Measurements from ENCODE around the gene ANTKMT. TPM values are rescaled to one million over a fixed set of nuclear protein-coding genes. Genes with fewer than 3 reads are reported as not detected.

Gene ANTKMT
- total RNA-seq, 6 experiments from 2014 or later = 19.7 to 56.0 (median 28.2) TPM

DNA sequence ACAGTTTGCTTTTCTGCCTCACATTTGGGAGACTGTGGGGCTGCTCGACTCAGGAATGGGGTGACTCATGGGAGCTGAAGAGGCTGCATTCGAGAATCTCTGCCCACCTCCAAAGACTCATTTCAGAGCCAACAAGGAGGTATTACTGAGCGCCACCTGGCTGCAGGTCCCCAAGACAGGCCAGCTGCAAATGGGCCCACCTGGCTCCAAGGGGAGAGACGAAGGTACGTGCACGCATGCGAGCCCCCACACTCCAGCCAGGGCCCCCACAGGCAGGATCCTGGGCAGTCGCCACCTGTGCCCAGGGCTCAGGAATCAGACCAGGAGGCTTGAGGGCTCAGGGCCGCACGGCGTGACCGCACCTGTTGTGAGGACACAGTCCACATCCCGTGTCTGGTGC, 12.0 kb downstream of the ANTKMT start:
- H3K27me3 ChIP-seq = no peaks in the 10 kb centered on the region
- peaks cover 0 to 34% (median 3%) of the 10 kb centered on the region in 4 donors for H3K36me3 ChIP-seq
- DNase-seq = no peak
- no peaks in the 10 kb centered on the region for H3K9me3 ChIP-seq
- WGBS (ENCODE audit: insufficient coverage, low coverage, low lambda C conversion rate, missing lambda C conversion rate) = no CpG with 5 or more reads among the region's 13 CpGs
- intact Hi-C loops (cut with DNase I) = no loop called here
- TF ChIP-seq POLR2A (IDR thresholded peaks at IDR 0.05) = no peak
- TF ChIP-seq, protein P1, sequence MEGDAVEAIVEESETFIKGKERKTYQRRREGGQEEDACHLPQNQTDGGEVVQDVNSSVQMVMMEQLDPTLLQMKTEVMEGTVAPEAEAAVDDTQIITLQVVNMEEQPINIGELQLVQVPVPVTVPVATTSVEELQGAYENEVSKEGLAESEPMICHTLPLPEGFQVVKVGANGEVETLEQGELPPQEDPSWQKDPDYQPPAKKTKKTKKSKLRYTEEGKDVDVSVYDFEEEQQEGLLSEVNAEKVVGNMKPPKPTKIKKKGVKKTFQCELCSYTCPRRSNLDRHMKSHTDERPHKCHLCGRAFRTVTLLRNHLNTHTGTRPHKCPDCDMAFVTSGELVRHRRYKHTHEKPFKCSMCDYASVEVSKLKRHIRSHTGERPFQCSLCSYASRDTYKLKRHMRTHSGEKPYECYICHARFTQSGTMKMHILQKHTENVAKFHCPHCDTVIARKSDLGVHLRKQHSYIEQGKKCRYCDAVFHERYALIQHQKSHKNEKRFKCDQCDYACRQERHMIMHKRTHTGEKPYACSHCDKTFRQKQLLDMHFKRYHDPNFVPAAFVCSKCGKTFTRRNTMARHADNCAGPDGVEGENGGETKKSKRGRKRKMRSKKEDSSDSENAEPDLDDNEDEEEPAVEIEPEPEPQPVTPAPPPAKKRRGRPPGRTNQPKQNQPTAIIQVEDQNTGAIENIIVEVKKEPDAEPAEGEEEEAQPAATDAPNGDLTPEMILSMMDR (IDR thresholded peaks at IDR 0.05) = no peak
- no peak overlapping the region for H3K27ac ChIP-seq
- ATAC-seq = no peak
- peaks cover 0 to 7% (median 0%) of the 10 kb centered on the region in 4 donors for H3K4me1 ChIP-seq
- no peak overlapping the region for H3K4me3 ChIP-seq

- TF ChIP-seq, protein P1 (IDR thresholded peaks at IDR 0.05) = peak in 2 of 4 donors; percentile 20 to 26
- no peak for TF ChIP-seq POLR2A (IDR thresholded peaks at IDR 0.05)
- WGBS (ENCODE audit: insufficient coverage, low coverage, low lambda C conversion rate, missing lambda C conversion rate) = no CpG with 5 or more reads among the region's 34 CpGs
- H3K36me3 ChIP-seq = peaks cover 0 to 34% (median 3%) of the 10 kb centered on the region in 4 donors
- no peaks in the 10 kb centered on the region for H3K9me3 ChIP-seq
- peaks cover 0 to 1% (median 0%) of the 10 kb centered on the region in 4 donors for H3K4me1 ChIP-seq
- H3K27ac ChIP-seq = no peak overlapping the region
- intact Hi-C loops (cut with DNase I) = no loop called here
- H3K27me3 ChIP-seq = no peaks in the 10 kb centered on the region
- no peak overlapping the region for H3K4me3 ChIP-seq
- DNase-seq (peak in 1 of 3 donors; percentile 52), ATAC-seq (peak in 2 of 4 donors; percentile 6 to 15)
Measured at GRCh38 chr16:733382-734207, 12.6 kb downstream of the ANTKMT start.

DNA sequence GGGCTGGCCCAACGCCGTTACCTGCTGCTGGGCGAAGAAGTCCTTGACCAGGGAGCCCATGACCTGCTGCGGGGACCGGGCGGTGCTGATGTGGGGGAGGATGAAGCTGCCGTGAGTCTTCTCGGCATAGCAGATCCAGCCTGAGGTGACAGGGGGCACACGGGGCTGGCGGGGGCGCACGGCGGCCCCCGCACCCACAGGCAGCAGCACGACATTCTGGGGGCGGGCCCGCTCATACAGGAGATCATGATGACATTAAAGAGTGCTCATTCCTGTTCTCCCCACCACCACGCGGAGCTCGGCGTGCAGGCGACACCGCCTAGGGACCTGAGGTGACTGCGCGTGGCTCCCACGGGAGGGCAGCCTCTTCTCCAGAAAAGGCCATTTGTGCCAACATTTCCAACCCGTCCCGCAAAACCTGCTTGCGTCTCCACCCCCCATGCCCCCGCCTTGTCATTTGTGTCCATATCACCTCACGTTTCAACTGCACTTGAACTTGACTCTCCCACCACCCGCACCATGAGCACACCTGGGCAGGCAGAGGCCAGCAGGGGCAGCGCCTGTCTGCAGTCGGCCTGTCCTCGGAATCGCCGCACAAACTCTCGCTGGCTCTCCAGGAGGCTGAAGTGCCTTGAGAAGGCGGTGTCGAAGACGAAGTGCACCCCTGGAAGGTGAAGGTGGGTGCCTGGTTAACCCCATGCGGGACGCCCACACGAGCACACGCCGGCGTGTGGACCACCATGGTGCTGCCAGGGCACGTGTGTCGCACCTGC, 13.4 kb downstream of the ANTKMT start:
- Histone ChIP-seq H3K27me3 (no peaks in the 10 kb centered on the region), H3K4me3 (no peak overlapping the region), H3K36me3 (peaks cover 0 to 34% (median 3%) of the 10 kb centered on the region in 4 donors), H3K4me1 (peaks cover 0 to 2% (median under 1%) of the 10 kb centered on the region in 4 donors), H3K9me3 (no peaks in the 10 kb centered on the region), H3K27ac (no peak overlapping the region)
- TF ChIP-seq, protein P1 (IDR thresholded peaks at IDR 0.05) = no peak
- no peak for TF ChIP-seq POLR2A (IDR thresholded peaks at IDR 0.05)
- intact Hi-C loops (cut with DNase I) = no loop called here
- ATAC-seq (no peak), DNase-seq (no peak)
- 85% methylated on average over 17 of the region's 49 CpGs for WGBS (ENCODE audit: insufficient coverage, low coverage, low lambda C conversion rate, missing lambda C conversion rate)

GRCh38 chr16:734981-735881, 14.3 kb downstream of the ANTKMT start:
- Histone ChIP-seq H3K27ac (no peak overlapping the region), H3K4me1 (peaks cover 0 to 10% (median 4%) of the 10 kb centered on the region in 4 donors), H3K27me3 (no peaks in the 10 kb centered on the region), H3K36me3 (peaks cover 0 to 34% (median 3%) of the 10 kb centered on the region in 4 donors), H3K9me3 (no peaks in the 10 kb centered on the region), H3K4me3 (no peak overlapping the region)
- WGBS (ENCODE audit: insufficient coverage, low coverage, low lambda C conversion rate, missing lambda C conversion rate) = 78% methylated on average over 7 of the region's 25 CpGs
- ATAC-seq = no peak
- DNase-seq = peak in 1 of 3 donors; percentile 51
- TF ChIP-seq POLR2A (IDR thresholded peaks at IDR 0.05) = no peak
- TF ChIP-seq, protein P1 (IDR thresholded peaks at IDR 0.05) = no peak
- intact Hi-C loops (cut with DNase I) = no loop called here
